SK-N-MC (cell line): ENCODE results near the gene FMNL3.

Experiments
- EZH2 ChIP-seq: fragments of 200-600 bp; sonication (generic); IDR thresholded peaks from one replicate; pipeline ENCODE4 v1.6.1; 2017; ENCODE audit warnings: antibody characterized with exemption
- FOXP2 ChIP-seq: optimal IDR thresholded peaks from 2 replicates; pipeline ENCODE3; 2011; ENCODE audit warnings: mild to moderate bottlenecking, moderate library complexity; ENCODE audit not compliant: insufficient read depth; ENCODE audit errors: extremely low read length, control extremely low read depth
- POLR2AphosphoS5 ChIP-seq: IDR thresholded peaks from 2 replicates; pipeline ENCODE4 v1.6.1; 2012; ENCODE audit warnings: mild to moderate bottlenecking, low read depth, low read length, borderline replicate concordance

DNA sequence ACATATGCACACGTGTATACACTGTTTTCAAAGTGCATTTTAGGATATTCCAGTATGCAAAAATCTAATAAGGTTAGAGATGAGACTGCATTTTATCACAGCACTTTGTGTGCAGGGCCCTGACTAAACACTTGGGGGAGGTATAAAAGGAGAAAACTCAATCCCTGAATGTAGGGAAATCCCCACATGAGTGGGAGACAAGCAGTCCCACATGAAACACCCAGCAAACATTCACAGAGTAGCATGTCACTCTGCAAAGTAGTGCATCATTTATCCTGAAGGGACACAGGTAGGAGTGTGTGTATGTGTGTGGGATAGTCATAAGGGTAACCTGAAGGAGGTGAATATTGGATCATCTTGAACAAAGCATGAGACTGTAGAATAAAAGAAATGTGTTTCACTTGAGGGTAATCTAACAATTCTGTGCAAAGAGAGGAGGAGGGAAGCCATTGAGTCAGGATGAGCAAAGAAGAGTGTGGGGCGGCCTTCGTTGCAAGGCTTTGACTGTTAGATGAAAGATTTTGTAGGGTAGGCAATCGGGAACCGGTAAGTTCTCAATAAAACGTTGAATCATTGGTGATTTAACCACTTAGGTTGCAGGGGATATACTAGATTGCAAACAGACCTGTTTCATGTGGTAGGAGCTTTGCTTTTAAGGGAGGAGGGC lies 80.9 kb downstream of the FMNL3 start:
- TF ChIP-seq EZH2 (no peak), POLR2AphosphoS5 (no peak), FOXP2 (no peak)
